Testis (tissue), 3 donors: ENCODE results near the gene GATB. TPM values are rescaled to one million over a fixed set of nuclear protein-coding genes. Genes with fewer than 3 reads are reported as not detected.

Experiments used
- DNase-seq: peaks from one replicate; pipeline ENCODE4 v3.0.0-alpha.2; 2019
- H3K27ac ChIP-seq, 2 donors: fragments of 200-600 bp; sonication (generic); one replicate each; pipeline ENCODE4 v1.5.1; 2019
- H3K27me3 ChIP-seq: fragments of 200-600 bp; sonication (generic); one replicate; pipeline ENCODE4 v1.5.1; 2019
- H3K36me3 ChIP-seq: fragments of 200-600 bp; sonication (generic); one replicate; pipeline ENCODE4 v1.5.1; 2017; ENCODE audit warnings: low read depth; ENCODE audit errors: missing control alignments
- H3K4me1 ChIP-seq: fragments of 200-600 bp; sonication (generic); one replicate; pipeline ENCODE4 v1.5.1; 2019
- H3K4me3 ChIP-seq, 2 donors: fragments of 200-600 bp; sonication (generic); one replicate each; pipeline ENCODE4 v1.5.1; 2017 to 2019
- H3K9me3 ChIP-seq: fragments of 200-600 bp; sonication (generic); one replicate; pipeline ENCODE4 v1.5.1; 2017
- POLR2A ChIP-seq: fragments of 450-650 bp; IDR thresholded peaks from one replicate; pipeline ENCODE4 v1.6.1; 2017; ENCODE audit warnings: antibody characterized with exemption, mild to moderate bottlenecking, moderate library complexity
- WGBS, 2 donors: methylation state at CpG; one replicate each; pipeline ENCODE4 v1.1.5; 2018; 5-methylcytosine and 5-hydroxymethylcytosine counted together
- intact Hi-C: fragments of 100-400 bp; cut with DNase I; formaldehyde crosslinking; loops from one replicate; pipeline ENCODE4 v1.15.1; 2023; ENCODE audit warnings: low total_unique reads
- polyA plus RNA-seq: library from polyadenylated mRNA; stranded (reverse); fragments of 350-450 nt; fragmentation: Illumina TruSeq; extraction: RNeasy Lipid Tissue Mini Kit (QIAGEN cat#74804); gene quantifications from one replicate; pipeline ENCODE4 v1.2.3, GENCODE V29; 2014; ENCODE audit warnings: low read depth, low replicate concordance; ENCODE audit not compliant: insufficient read depth
- total RNA-seq, 2 donors: library from RNA; depleted of rRNA; stranded (reverse); fragments of >200 nt; gene quantifications; one replicate each; pipeline ENCODE4 v1.2.3, GENCODE V29; 2016
- TF ChIP-seq, protein P1 (sequence below), 3 experiments: fragments of 450-650 bp in 2 of 3; fragments of 200-600 bp in 1 of 3; sonication (generic) in 1 of 3; IDR thresholded peaks; one replicate each; pipeline ENCODE4 v1.5.1; 2016 to 2019; ENCODE audit warnings: antibody characterized with exemption in 3 of 3, mild to moderate bottlenecking in 2 of 3, moderate library complexity in 1 of 3

Gene GATB
- total and polyA plus RNA-seq, 3 donors from 2014 or later = 21.9 to 49.4 (median 44.7) TPM

DNA sequence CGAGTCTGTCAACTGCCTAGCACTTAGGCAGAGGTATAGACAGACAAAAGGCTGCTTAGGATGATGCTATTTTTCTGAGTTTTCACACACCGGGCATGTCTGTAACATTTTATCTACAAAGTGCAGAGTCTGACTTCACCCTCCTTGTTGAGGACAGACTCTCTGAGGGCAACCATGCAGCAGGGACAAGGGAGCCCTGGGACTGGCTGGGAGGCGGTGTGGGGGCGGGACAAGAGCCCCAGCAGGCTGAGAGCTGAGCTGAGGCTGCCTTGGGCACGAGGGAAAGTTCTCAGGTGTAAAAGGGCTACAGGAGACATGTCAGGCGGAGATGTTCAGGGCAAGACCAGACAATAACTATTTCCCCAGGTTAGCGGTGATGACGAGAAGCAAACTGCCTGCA lies 81.6 kb downstream of the GATB start:
- Histone ChIP-seq H3K36me3 (no peaks in the 10 kb centered on the region), H3K27ac (no peak overlapping the region), H3K27me3 (no peaks in the 10 kb centered on the region), H3K4me3 (no peak overlapping the region), H3K4me1 (no peaks in the 10 kb centered on the region), H3K9me3 (no peaks in the 10 kb centered on the region)
- TF ChIP-seq POLR2A = no peak
- TF ChIP-seq, protein P1, sequence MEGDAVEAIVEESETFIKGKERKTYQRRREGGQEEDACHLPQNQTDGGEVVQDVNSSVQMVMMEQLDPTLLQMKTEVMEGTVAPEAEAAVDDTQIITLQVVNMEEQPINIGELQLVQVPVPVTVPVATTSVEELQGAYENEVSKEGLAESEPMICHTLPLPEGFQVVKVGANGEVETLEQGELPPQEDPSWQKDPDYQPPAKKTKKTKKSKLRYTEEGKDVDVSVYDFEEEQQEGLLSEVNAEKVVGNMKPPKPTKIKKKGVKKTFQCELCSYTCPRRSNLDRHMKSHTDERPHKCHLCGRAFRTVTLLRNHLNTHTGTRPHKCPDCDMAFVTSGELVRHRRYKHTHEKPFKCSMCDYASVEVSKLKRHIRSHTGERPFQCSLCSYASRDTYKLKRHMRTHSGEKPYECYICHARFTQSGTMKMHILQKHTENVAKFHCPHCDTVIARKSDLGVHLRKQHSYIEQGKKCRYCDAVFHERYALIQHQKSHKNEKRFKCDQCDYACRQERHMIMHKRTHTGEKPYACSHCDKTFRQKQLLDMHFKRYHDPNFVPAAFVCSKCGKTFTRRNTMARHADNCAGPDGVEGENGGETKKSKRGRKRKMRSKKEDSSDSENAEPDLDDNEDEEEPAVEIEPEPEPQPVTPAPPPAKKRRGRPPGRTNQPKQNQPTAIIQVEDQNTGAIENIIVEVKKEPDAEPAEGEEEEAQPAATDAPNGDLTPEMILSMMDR (IDR thresholded peaks at IDR 0.05) = no peak
- intact Hi-C loops = no loop called here
- no peak for DNase-seq
- WGBS, 2 donors = 88% methylated on average over 8 of the region's 8 CpGs

DNA sequence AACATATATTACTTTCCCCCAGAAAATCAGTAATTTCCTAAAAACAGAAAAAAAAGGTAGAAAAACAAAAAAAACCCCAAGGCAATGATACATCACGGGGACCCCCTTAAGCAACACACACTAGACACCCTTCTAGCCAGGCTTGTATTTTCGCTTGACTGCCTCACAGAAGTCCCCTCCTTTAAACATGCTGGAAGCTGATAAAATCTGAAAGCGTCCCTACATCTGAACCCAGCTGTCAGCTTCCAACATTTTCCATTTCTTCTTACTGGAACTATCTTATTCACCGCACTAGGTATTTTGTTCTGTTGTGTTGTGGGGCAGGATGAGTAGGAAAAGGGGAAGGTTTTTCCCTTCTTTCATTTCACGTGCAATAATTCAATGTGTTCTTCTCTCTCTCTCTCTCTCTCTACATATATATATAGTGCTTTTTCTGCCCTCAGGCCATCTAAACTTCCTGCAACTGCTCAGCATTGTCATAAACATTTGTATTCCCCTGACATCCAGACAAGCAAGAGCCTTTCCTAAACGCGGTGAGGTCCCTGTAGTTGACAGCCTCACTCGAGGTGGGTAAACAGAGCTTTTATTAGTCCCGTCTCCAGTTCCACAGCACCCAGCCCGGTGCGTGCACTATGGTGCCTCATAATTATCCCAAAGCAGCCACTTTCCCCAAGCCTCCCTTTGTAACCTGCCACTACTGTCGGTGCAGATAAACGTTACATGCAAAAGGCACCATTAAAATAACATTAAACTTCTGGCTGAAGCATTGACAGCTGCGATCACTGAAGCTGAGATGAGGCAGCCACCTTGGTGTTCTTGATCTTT lies 82.5 kb downstream of the GATB start:
- intact Hi-C loops = no loop called here
- Histone ChIP-seq H3K36me3 (no peaks in the 10 kb centered on the region), H3K4me3 (no peak overlapping the region), H3K27ac (no peak overlapping the region), H3K4me1 (no peaks in the 10 kb centered on the region), H3K27me3 (no peaks in the 10 kb centered on the region), H3K9me3 (no peaks in the 10 kb centered on the region)
- TF ChIP-seq, protein P1 (IDR thresholded peaks at IDR 0.05) = no peak
- TF ChIP-seq POLR2A = no peak
- 78 to 81% methylated on average over 14 of the region's 14 CpGs for WGBS, 2 donors
- DNase-seq = no peak

DNA sequence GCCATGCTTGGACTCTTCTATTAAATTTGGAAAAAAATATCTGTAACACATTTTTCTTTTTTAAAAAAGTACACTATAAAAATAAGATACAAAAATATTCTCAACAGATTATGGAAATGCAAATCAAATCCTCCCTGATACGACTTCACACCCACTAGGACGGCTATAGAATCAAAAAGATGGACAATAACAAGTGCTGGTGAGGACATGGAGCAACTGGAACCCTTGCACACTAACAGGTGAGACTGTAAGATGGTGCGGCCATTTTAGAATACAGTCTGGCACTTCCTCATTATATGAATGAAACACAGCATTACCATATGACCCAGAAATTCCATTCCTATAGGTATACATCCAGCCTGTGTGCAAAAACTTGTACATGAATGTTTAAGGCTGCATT lies 83.6 kb downstream of the GATB start:
- Histone ChIP-seq H3K9me3 (no peaks in the 10 kb centered on the region), H3K27me3 (no peaks in the 10 kb centered on the region), H3K4me1 (no peaks in the 10 kb centered on the region), H3K27ac (no peak overlapping the region), H3K36me3 (no peaks in the 10 kb centered on the region), H3K4me3 (no peak overlapping the region)
- TF ChIP-seq POLR2A = no peak
- TF ChIP-seq, protein P1 (IDR thresholded peaks at IDR 0.05) = no peak
- intact Hi-C loops = no loop called here
- DNase-seq = no peak
- WGBS, 2 donors = 64 to 81% methylated on average over 3 of the region's 3 CpGs

DNA sequence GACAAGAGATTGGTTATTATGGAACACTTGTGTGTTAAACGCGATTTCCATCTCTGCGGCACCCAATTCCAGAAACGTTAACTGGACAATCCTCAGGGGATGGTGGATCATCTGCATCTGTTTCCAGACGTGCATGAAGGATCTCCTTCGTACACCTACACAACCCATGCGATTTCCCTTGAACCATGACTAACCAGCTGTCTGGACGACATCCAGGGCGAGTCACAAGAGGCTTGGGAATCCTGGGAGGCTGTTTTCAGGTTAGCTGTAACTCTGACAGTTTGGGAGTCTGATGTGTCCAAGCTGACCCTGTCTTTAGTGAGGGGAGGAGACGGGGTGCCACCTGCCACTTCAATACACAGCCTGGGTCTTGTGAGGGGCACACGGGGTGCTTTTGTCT lies 84.5 kb downstream of the GATB start:
- no peaks in the 10 kb centered on the region for H3K27me3 ChIP-seq
- no peaks in the 10 kb centered on the region for H3K36me3 ChIP-seq
- H3K9me3 ChIP-seq = no peaks in the 10 kb centered on the region
- 77 to 86% methylated on average over 10 to 11 of the region's 11 CpGs for WGBS, 2 donors
- H3K4me1 ChIP-seq = no peaks in the 10 kb centered on the region
- H3K27ac ChIP-seq = no peak overlapping the region
- intact Hi-C loops = no loop called here
- no peak overlapping the region for H3K4me3 ChIP-seq
- DNase-seq = no peak
- TF ChIP-seq, protein P1 (IDR thresholded peaks at IDR 0.05) = no peak
- TF ChIP-seq POLR2A = no peak
